ENCODE data around the gene FGD2. TPM values are rescaled to one million over a fixed set of nuclear protein-coding genes. Genes with fewer than 3 reads are reported as not detected.
"Not testable (repeated sequence)": the region's sequence is repeated elsewhere in the genome, so short reads cannot be mapped to it uniquely, and the experiment has no call there.

FGD2 gene
- total RNA-seq, 4 donors from 2014 or later: 14.9 to 25.8 (median 23.1) TPM

DNA sequence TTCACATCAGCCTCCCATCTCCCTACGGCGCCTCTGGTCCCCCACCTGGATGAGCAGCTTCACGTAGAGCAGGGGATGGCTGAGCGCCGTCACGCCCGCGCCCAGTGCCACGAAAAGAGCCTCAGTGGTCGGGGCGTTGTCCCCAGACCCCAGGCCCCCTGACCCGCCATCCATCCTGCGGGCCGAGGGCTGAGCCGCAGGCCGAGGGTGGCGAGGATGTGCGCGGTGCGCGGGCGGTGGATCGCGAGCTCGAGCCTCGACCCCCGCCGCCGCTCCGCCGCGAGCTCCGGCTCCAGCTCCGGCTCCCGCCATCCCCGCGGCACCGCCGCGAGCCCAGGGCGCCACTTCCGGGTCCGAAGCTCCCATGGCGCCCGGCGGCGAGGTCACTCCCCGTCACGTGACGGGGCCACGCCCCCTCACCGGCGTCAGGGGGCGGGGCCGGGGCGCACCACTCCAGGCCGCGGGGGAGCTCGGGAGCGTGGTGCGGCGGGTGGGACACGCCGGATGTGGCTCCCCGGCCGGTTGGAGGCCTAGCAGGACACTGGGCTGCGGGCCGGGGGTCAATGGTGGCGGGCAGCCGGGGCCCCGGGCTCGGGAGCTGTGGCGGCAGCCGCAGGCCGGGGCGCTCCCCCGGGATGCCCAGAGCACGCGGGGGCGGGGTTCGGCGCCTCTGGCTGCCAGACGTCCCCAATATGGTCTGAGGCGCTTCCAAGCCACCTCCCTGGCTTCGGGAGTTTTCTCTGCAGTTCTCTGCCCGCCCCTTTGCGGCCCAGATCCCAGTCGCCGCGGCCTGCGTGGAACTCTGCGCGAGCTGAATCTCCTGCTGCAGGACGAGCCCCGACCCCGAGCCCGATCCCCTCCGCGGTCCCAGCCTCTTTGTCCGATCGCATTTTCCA lies 19.4 kb upstream of the FGD2 start, which contains the start of gene MTCH1:
Gene MTCH1, minus strand, starts transcription at position 389 of the 896 bp plus-strand sequence. Its CDS starts 23 bp downstream, at position 366.
- WGBS, 2 donors: 0 to 1% methylated on average over 14 to 19 of the region's 101 CpGs
- Histone ChIP-seq H3K9me3 (no peaks in the 10 kb centered on the region), H3K4me3 (replicated peaks in 1 of 3) (peak within 1 kb of the TSS; percentile 92 to 100 (median 100)), H3K4me1 (peaks cover 53 to 58% of the 10 kb centered on the region in 2 donors), H3K27me3 (no peaks in the 10 kb centered on the region), H3K36me3 (no peaks in the 10 kb centered on the region), H3K27ac (peak within 1 kb of the TSS; percentile 95 to 98 (median 98))
- TF ChIP-seq, protein P1, sequence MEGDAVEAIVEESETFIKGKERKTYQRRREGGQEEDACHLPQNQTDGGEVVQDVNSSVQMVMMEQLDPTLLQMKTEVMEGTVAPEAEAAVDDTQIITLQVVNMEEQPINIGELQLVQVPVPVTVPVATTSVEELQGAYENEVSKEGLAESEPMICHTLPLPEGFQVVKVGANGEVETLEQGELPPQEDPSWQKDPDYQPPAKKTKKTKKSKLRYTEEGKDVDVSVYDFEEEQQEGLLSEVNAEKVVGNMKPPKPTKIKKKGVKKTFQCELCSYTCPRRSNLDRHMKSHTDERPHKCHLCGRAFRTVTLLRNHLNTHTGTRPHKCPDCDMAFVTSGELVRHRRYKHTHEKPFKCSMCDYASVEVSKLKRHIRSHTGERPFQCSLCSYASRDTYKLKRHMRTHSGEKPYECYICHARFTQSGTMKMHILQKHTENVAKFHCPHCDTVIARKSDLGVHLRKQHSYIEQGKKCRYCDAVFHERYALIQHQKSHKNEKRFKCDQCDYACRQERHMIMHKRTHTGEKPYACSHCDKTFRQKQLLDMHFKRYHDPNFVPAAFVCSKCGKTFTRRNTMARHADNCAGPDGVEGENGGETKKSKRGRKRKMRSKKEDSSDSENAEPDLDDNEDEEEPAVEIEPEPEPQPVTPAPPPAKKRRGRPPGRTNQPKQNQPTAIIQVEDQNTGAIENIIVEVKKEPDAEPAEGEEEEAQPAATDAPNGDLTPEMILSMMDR (IDR thresholded peaks at IDR 0.05): no peak
- TF ChIP-seq POLR2A (IDR thresholded peaks at IDR 0.05): peak; percentile 95 to 98
- intact Hi-C loops (cut with DNase I): loop anchor here (10.0 kb wide), 1 partner anchor 101 kb away; the partner anchor contains the start of gene C6orf89
- peak; percentile 90 to 91 for DNase-seq

DNA sequence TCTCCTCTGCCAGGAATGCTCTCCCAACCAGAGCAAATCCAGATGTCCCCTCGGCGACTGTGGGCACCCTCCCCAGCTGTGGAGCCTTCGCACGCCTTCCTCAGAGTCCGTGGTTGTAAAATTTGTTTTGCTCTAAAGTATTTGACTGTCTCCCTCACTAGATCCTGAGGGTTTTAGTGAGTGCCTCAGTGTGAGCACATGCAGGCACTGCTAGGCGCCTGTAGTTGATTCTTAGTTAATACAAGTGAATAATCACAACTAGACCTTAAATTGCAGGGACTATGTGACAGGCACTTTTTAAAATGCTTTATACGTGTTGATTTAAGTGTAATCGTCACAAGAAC lies 18.8 kb upstream of the FGD2 start:
- no peaks in the 10 kb centered on the region for H3K27me3 ChIP-seq
- no peaks in the 10 kb centered on the region for H3K9me3 ChIP-seq
- TF ChIP-seq, protein P1 (IDR thresholded peaks at IDR 0.05): no peak
- TF ChIP-seq POLR2A (IDR thresholded peaks at IDR 0.05): no peak
- H3K27ac ChIP-seq: peak overlapping the region; percentile 95 to 98 (median 98)
- intact Hi-C loops (cut with DNase I): loop anchor here (10.0 kb wide), 1 partner anchor 102 kb away; the partner anchor contains the start of gene C6orf89
- no peaks in the 10 kb centered on the region for H3K36me3 ChIP-seq
- peak overlapping the region in 2 of 3 donors; percentile 92 to 100 for H3K4me3 ChIP-seq (replicated peaks in 1 of 3)
- WGBS, 2 donors: 0 to 5% methylated on average over 8 of the region's 8 CpGs
- no peak for DNase-seq
- H3K4me1 ChIP-seq: peaks cover 53 to 58% of the 10 kb centered on the region in 2 donors

- Histone ChIP-seq H3K27ac (peak overlapping the region; percentile 38 to 98 (median 74)), H3K4me1 (peaks cover 43 to 48% of the 10 kb centered on the region in 2 donors), H3K27me3 (no peaks in the 10 kb centered on the region), H3K9me3 (no peaks in the 10 kb centered on the region), H3K4me3 (replicated peaks in 1 of 3) (no peak overlapping the region), H3K36me3 (no peaks in the 10 kb centered on the region)
- intact Hi-C loops (cut with DNase I): loop anchor here (10.0 kb wide), 1 partner anchor 104 kb away; the partner anchor contains the start of gene C6orf89
- 92 to 94% methylated on average over 6 of the region's 6 CpGs for WGBS, 2 donors
- TF ChIP-seq POLR2A (IDR thresholded peaks at IDR 0.05): no peak
- TF ChIP-seq, protein P1 (IDR thresholded peaks at IDR 0.05): no peak
- DNase-seq: no peak
These were observed 16.2 kb upstream of the FGD2 start for GRCh38 chr6:36989264-36989663.

DNA sequence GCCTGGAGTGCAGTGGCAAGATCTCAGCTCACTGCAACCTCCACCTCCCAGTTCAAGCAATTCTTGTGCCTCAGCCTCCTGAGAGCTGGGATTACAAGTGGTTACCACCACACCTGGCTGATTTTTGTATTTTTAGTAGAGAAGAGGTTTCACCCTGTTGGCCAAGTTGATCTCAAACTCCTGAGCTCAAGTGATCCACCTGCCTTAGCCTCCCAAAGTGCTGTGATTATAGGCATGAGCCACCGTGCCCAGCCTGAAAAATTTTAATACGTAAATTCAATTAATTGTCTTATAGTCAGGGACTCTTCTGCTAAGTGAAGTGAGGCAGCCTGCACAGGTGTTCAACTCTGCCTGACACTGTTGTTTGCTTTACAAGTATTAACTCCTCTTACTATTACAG lies 15.1 kb upstream of the FGD2 start:
- H3K36me3 ChIP-seq; H3K9me3 ChIP-seq; H3K4me3 ChIP-seq (replicated peaks in 1 of 3); H3K27me3 ChIP-seq; intact Hi-C loops (cut with DNase I): not testable (repeated sequence)
- peak overlapping the region; percentile 53 to 99 (median 81) for H3K27ac ChIP-seq
- peaks cover 38 to 44% of the 10 kb centered on the region in 2 donors for H3K4me1 ChIP-seq
- peak; percentile 65 to 68 for DNase-seq
- TF ChIP-seq POLR2A (IDR thresholded peaks at IDR 0.05): peak in 1 of 2 donors; percentile 41
- WGBS, 2 donors: 19 to 25% methylated on average over 2 of the region's 2 CpGs

DNA sequence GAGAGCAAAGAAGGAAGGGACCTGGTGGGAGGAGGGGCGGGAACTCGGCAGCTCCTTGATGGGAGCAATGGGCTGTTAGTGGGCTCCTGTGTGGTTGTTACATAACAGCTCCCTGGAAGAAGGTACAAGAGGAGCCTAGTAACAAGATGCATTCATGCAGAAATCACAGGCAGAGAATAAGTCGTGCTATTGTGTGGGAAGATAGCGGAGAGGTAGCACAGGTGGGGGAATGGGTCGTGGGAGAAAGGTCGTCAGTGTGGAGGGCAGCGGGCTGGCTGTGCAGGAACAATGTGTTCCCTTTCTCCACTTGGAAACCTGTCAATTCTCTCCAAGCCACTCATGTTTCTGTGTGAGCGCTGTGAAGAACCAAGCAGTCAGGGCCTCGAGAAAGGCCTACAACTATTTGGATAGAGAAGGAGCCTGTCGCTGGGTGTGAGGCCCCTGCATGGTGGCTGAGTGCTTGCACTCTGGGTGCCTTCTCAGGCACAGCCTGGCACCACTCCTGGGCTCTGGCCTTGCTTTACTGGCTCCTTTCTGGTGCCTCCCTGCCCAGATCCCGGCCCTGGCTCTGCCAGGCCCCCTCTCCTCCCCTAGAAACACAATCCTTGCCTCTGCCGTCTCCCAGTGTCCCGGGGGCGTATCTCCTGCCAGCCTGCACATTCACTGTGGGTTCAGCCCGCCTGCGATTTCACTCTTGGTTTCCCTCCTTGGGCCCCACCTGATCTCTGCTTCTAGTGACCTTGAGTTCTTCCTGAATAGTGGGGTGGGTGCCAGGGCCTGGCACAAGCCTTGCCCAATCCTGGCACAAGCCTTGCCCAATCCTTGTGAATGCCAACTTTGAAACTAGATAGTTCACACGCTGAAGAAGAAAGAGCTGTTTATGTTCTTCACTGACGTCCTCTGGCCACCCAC lies 7.4 kb upstream of the FGD2 start:
- H3K9me3 ChIP-seq: no peaks in the 10 kb centered on the region
- WGBS, 2 donors: 31 to 39% methylated on average over 18 of the region's 18 CpGs
- H3K4me1 ChIP-seq: peaks cover 55 to 66% of the 10 kb centered on the region in 2 donors
- H3K27me3 ChIP-seq: no peaks in the 10 kb centered on the region
- no peak overlapping the region for H3K4me3 ChIP-seq (replicated peaks in 1 of 3)
- peak overlapping the region; percentile 97 to 99 (median 98) for H3K27ac ChIP-seq
- no peaks in the 10 kb centered on the region for H3K36me3 ChIP-seq
- intact Hi-C loops (cut with DNase I): no loop called here
- peak; percentile 98 to 99 for DNase-seq
- TF ChIP-seq, protein P1 (IDR thresholded peaks at IDR 0.05): no peak
- peak in 1 of 2 donors; percentile 51 for TF ChIP-seq POLR2A (IDR thresholded peaks at IDR 0.05)
